ENCODE data around the gene NLRP9. TPM values are rescaled to one million over a fixed set of nuclear protein-coding genes. Genes with fewer than 3 reads are reported as not detected.

The NLRP9 gene
- total RNA-seq, 1 experiment from 2014 or later: not detected

- H4K20me1 ChIP-seq (ENCODE audit: insufficient read depth): no peaks in the 10 kb centered on the region; the same call in 1 of the 2 replicates
- ATAC-seq (no peak), DNase-seq (ENCODE audit: low read depth, low spot score) (no peak)
- H3K27me3 ChIP-seq (ENCODE audit: insufficient read depth, low read length): no peaks in the 10 kb centered on the region
- intact Hi-C loops (cut with micrococcal nuclease): no loop called here
- no peaks in the 10 kb centered on the region for H3K9me3 ChIP-seq (ENCODE audit: control insufficient read depth in 1 of 2, insufficient read depth in 1 of 2, low read depth in 1 of 2, low read length in 2 of 2)
- peaks cover 48 to 57% of the 10 kb centered on the region in 2 experiments; a peak in 3 of 4 replicates for H3K36me3 ChIP-seq (ENCODE audit: control insufficient read depth in 1 of 2, insufficient read depth in 2 of 2, low read length in 2 of 2)
- H2AFZ ChIP-seq (ENCODE audit: low read depth, low read length, poor library complexity, severe bottlenecking): no peak overlapping the region
- BruUV-seq (replicated peaks): no TSS peak
- POLR2A ChIA-PET: no interaction called here
- RAD21 ChIA-PET (ENCODE audit: low non-redundant PET in 1 of 2, low total read pairs in 2 of 2, uncharacterized antibody in 2 of 2, unreplicated experiment in 2 of 2): no interaction called here
- no peak overlapping the region for H3K9ac ChIP-seq (ENCODE audit: low read length)
- no peak for TF ChIP-seq ATF3 (IDR thresholded peaks at IDR 0.05)
- no peak for TF ChIP-seq MAX (IDR thresholded peaks at IDR 0.05)
- TF ChIP-seq EZH2phosphoT487 (IDR thresholded peaks at IDR 0.05; ENCODE audit: borderline replicate concordance): no peak
- no peak for TF ChIP-seq EZH2 (IDR thresholded peaks at IDR 0.05)
- TF ChIP-seq RAD21 (IDR thresholded peaks at IDR 0.05; ENCODE audit: low read depth): no peak
- no peak for TF ChIP-seq ZNF274 (IDR thresholded peaks at IDR 0.05; ENCODE audit: low read depth, low read length)
- TF ChIP-seq CTCF (IDR thresholded peaks at IDR 0.05 in 2 of 3, conservative IDR thresholded peaks at IDR 0.05 in 1 of 3; ENCODE audit: borderline replicate concordance in 1 of 3, insufficient read depth in 1 of 3, low read depth in 2 of 3, low read length in 2 of 3): no peak
- TF ChIP-seq POLR2AphosphoS5 (IDR thresholded peaks at IDR 0.05; ENCODE audit: low read depth, low read length): no peak
- no peak for TF ChIP-seq ZFX (IDR thresholded peaks at IDR 0.05)
- no peak for TF ChIP-seq CBX3 (IDR thresholded peaks at IDR 0.05; ENCODE audit: low read depth)
- TF ChIP-seq FOSL1 (IDR thresholded peaks at IDR 0.05; ENCODE audit: low read depth): no peak
- no peak for TF ChIP-seq POLR2A (IDR thresholded peaks at IDR 0.05; ENCODE audit: borderline replicate concordance, extremely low read depth, insufficient read depth, insufficient read length)
- no peak for TF ChIP-seq SRF (IDR thresholded peaks at IDR 0.05; ENCODE audit: low read depth)
- no peak for TF ChIP-seq EGR1 (IDR thresholded peaks at IDR 0.05; ENCODE audit: low read depth)
- no peak for TF ChIP-seq CEBPB (IDR thresholded peaks at IDR 0.05; ENCODE audit: low read depth)
- no peak for TF ChIP-seq TCF7L2 (IDR thresholded peaks at IDR 0.05; ENCODE audit: borderline replicate concordance, extremely low read depth, insufficient read depth, insufficient read length)
- no peak overlapping the region for H3K27ac ChIP-seq (ENCODE audit: low read depth, low read length)
- peaks cover 13 to 19% of the 10 kb centered on the region in 2 experiments; a peak in 3 of 4 replicates for H3K4me1 ChIP-seq (ENCODE audit: control insufficient read depth in 1 of 2, insufficient read depth in 2 of 2, low read length in 2 of 2)
- H3K9me2 ChIP-seq (ENCODE audit: insufficient read depth): no peaks in the 10 kb centered on the region
- CTCF ChIA-PET: no interaction called here
- H3K79me2 ChIP-seq (ENCODE audit: insufficient read depth, low read length): peaks cover 99% of the 10 kb centered on the region
- H3K4me2 ChIP-seq (ENCODE audit: low read length): no peak overlapping the region
- no peak overlapping the region for H3K4me3 ChIP-seq (replicated peaks in 1 of 2; ENCODE audit: low read depth in 1 of 2, low read length in 2 of 2)
Measured at GRCh38 chr19:55660404-55660803, 77.8 kb downstream of the NLRP9 start.
